ENCODE results near the gene PCP4L1.
"Not testable (repeated sequence)": the region's sequence is repeated elsewhere in the genome, so short reads cannot be mapped to it uniquely, and the experiment has no call there.

Gene PCP4L1

DNA sequence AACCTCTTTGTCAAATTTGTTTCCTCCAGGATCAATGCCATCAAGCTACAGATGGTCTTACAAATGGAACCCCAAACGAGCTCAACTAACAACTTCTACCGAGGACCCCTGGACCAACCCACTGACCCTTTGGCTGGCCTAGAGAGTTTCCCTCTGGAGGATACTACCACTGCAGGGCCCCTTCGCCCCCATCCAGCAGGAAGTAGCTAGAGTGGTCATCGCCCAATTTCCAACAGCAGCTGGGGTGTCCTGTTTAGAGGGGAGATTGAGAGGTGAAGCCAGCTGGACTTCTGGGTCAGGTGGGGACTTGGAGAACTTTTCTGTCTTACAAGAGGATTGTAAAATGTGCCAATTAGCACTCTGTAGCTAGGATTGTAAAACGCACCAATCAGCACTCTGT lies 1.4 kb upstream of the PCP4L1 start:
- not testable (repeated sequence) for H3K36me3 ChIP-seq (ENCODE audit: insufficient read depth, low read length); H3K4me2 ChIP-seq (ENCODE audit: low read length); H3K4me1 ChIP-seq (ENCODE audit: control insufficient read depth, insufficient read depth, low read length); H3K9ac ChIP-seq (ENCODE audit: low read depth, low read length); H3K9me3 ChIP-seq (replicated peaks; ENCODE audit: low read length); H3K4me3 ChIP-seq (ENCODE audit: low read length)
- H3K27me3 ChIP-seq (ENCODE audit: control insufficient read depth, insufficient read depth, low read length), result peaks cover 39% of the 10 kb centered on the region

GRCh38 chr1:161259345-161259702 lies 779 bp downstream of the PCP4L1 start:
- H3K36me3 ChIP-seq (ENCODE audit: insufficient read depth, low read length), result no peaks in the 10 kb centered on the region
- no peak overlapping the region for H3K4me3 ChIP-seq (ENCODE audit: low read length)
- H3K9me3 ChIP-seq (replicated peaks; ENCODE audit: low read length), result peaks cover 3% of the 10 kb centered on the region
- no peak overlapping the region for H3K4me2 ChIP-seq (ENCODE audit: low read length)
- peaks cover 8% of the 10 kb centered on the region for H3K4me1 ChIP-seq (ENCODE audit: control insufficient read depth, insufficient read depth, low read length)
- H3K27me3 ChIP-seq (ENCODE audit: control insufficient read depth, insufficient read depth, low read length), result peaks cover 43% of the 10 kb centered on the region
- H3K9ac ChIP-seq (ENCODE audit: low read depth, low read length), result no peak overlapping the region

DNA sequence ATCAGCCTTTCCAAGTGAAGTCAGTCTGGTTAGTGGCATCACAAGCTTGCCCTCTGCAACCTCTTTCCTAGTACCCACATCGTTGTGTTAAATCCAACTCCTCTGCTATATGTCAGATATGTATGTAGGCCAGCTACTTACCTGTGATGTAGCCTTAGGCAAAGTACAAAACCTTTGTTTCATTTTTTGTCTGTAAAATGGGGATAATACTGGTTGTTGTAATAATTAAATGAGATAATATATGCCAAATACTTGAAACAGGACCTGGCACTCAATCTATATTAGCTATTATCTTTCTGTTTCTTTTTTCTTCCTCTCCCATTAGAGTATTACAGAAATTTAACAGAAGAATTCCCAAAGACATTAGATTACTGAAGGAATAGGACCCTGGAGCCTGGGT lies 1.2 kb downstream of the PCP4L1 start:
- H3K9ac ChIP-seq (ENCODE audit: low read depth, low read length), result no peak overlapping the region
- H3K4me1 ChIP-seq (ENCODE audit: control insufficient read depth, insufficient read depth, low read length), result peaks cover 8% of the 10 kb centered on the region
- H3K9me3 ChIP-seq (replicated peaks; ENCODE audit: low read length), result peaks cover 3% of the 10 kb centered on the region
- no peaks in the 10 kb centered on the region for H3K36me3 ChIP-seq (ENCODE audit: insufficient read depth, low read length)
- no peak overlapping the region for H3K4me2 ChIP-seq (ENCODE audit: low read length)
- peaks cover 44% of the 10 kb centered on the region for H3K27me3 ChIP-seq (ENCODE audit: control insufficient read depth, insufficient read depth, low read length)
- no peak overlapping the region for H3K4me3 ChIP-seq (ENCODE audit: low read length)

- Histone ChIP-seq H3K27me3 (ENCODE audit: control insufficient read depth, insufficient read depth, low read length) (peaks cover 51% of the 10 kb centered on the region), H3K4me1 (ENCODE audit: control insufficient read depth, insufficient read depth, low read length) (peaks cover 8% of the 10 kb centered on the region), H3K9me3 (replicated peaks; ENCODE audit: low read length) (peaks cover 3% of the 10 kb centered on the region), H3K9ac (ENCODE audit: low read depth, low read length) (no peak overlapping the region), H3K36me3 (ENCODE audit: insufficient read depth, low read length) (no peaks in the 10 kb centered on the region), H3K4me2 (ENCODE audit: low read length) (no peak overlapping the region), H3K4me3 (ENCODE audit: low read length) (no peak overlapping the region)
These were observed 2.1 kb downstream of the PCP4L1 start for GRCh38 chr1:161260376-161261260.

- Histone ChIP-seq H3K9ac (ENCODE audit: low read depth, low read length) (no peak overlapping the region), H3K9me3 (replicated peaks; ENCODE audit: low read length) (peaks cover 3% of the 10 kb centered on the region), H3K36me3 (ENCODE audit: insufficient read depth, low read length) (no peaks in the 10 kb centered on the region), H3K4me3 (ENCODE audit: low read length) (no peak overlapping the region), H3K4me2 (ENCODE audit: low read length) (no peak overlapping the region), H3K27me3 (ENCODE audit: control insufficient read depth, insufficient read depth, low read length) (peaks cover 51% of the 10 kb centered on the region), H3K4me1 (ENCODE audit: control insufficient read depth, insufficient read depth, low read length) (peaks cover 15% of the 10 kb centered on the region)
These were observed 3.0 kb downstream of the PCP4L1 start for GRCh38 chr1:161261261-161262235.

GRCh38 chr1:161265305-161265704 lies 6.8 kb downstream of the PCP4L1 start:
- Histone ChIP-seq H3K9me3 (replicated peaks; ENCODE audit: low read length) (no peaks in the 10 kb centered on the region), H3K36me3 (ENCODE audit: insufficient read depth, low read length) (no peaks in the 10 kb centered on the region), H3K9ac (ENCODE audit: low read depth, low read length) (no peak overlapping the region), H3K4me2 (ENCODE audit: low read length) (no peak overlapping the region), H3K27me3 (ENCODE audit: control insufficient read depth, insufficient read depth, low read length) (peaks cover 35% of the 10 kb centered on the region), H3K4me3 (ENCODE audit: low read length) (no peak overlapping the region), H3K4me1 (ENCODE audit: control insufficient read depth, insufficient read depth, low read length) (peaks cover 8% of the 10 kb centered on the region)

GRCh38 chr1:161266202-161266601 lies 7.7 kb downstream of the PCP4L1 start:
- Histone ChIP-seq H3K4me2 (ENCODE audit: low read length) (no peak overlapping the region), H3K27me3 (ENCODE audit: control insufficient read depth, insufficient read depth, low read length) (peaks cover 33% of the 10 kb centered on the region), H3K4me1 (ENCODE audit: control insufficient read depth, insufficient read depth, low read length) (peaks cover 8% of the 10 kb centered on the region), H3K9ac (ENCODE audit: low read depth, low read length) (no peak overlapping the region), H3K9me3 (replicated peaks; ENCODE audit: low read length) (no peaks in the 10 kb centered on the region), H3K36me3 (ENCODE audit: insufficient read depth, low read length) (no peaks in the 10 kb centered on the region), H3K4me3 (ENCODE audit: low read length) (no peak overlapping the region)

DNA sequence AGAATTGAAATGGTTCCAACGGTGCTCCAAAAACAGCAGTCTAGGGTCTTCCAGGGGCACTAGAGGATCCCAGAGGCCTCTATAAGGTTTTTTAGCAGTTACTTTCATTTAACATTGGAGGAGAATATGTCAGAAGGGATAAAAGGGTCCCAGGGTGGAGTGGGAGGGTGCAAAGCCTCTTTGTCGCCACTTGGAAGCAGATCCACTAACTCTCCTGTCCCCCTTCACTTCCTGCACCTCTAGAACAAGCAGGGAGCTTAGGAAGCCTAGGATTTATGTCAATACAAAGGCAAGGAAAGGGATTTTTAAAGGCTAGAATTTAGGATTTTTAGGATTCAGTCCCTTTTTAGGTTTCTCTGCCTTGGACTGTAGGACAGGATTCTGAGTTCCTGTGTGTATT lies 8.3 kb downstream of the PCP4L1 start:
- Histone ChIP-seq H3K27me3 (ENCODE audit: control insufficient read depth, insufficient read depth, low read length) (peaks cover 28% of the 10 kb centered on the region), H3K9me3 (replicated peaks; ENCODE audit: low read length) (no peaks in the 10 kb centered on the region), H3K9ac (ENCODE audit: low read depth, low read length) (no peak overlapping the region), H3K36me3 (ENCODE audit: insufficient read depth, low read length) (no peaks in the 10 kb centered on the region), H3K4me1 (ENCODE audit: control insufficient read depth, insufficient read depth, low read length) (peaks cover 8% of the 10 kb centered on the region), H3K4me2 (ENCODE audit: low read length) (no peak overlapping the region), H3K4me3 (ENCODE audit: low read length) (no peak overlapping the region)

DNA sequence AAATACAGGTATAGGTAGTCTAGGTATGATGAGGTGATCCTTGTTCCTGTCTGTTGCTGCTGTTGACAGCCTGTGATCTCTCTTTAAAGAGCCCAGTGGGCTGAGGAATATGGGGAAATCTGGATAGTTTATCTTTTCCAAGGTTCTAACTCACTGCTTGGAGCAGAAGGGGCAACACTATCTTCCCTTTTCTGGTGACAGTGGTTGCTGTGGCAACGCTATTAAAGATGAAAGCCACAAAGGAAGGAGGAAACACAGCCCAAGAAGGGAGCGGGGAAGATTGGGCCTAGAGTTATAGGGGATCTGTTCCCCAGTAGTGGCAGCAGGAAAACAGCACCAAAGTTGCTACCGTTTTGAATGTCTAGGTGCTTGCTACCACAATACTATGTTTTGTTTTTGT lies 8.8 kb downstream of the PCP4L1 start:
- Histone ChIP-seq H3K9ac (ENCODE audit: low read depth, low read length) (no peak overlapping the region), H3K9me3 (replicated peaks; ENCODE audit: low read length) (no peaks in the 10 kb centered on the region), H3K27me3 (ENCODE audit: control insufficient read depth, insufficient read depth, low read length) (peaks cover 26% of the 10 kb centered on the region), H3K36me3 (ENCODE audit: insufficient read depth, low read length) (no peaks in the 10 kb centered on the region), H3K4me2 (ENCODE audit: low read length) (no peak overlapping the region), H3K4me1 (ENCODE audit: control insufficient read depth, insufficient read depth, low read length) (peaks cover 8% of the 10 kb centered on the region), H3K4me3 (ENCODE audit: low read length) (no peak overlapping the region)

DNA sequence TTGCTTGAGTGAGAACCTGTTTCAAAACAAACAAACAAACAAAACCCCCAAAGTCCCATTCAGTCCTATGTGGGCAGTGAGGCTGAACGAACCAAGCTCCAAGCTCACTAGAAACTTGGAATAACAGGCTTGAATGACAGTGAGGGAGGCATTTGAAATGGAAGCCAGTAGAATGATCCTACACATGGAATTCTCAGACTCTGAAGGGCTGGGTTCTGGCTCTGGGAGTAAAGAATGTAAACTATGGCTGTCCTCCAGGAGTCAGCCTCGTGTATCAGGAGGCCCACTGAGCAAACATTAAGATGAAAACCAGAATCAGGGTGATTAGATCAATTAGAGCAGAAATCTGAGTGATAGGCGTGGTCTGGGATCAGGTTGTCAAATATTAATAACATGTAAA lies 14.9 kb downstream of the PCP4L1 start:
- Histone ChIP-seq H3K27me3 (ENCODE audit: control insufficient read depth, insufficient read depth, low read length) (peaks cover 57% of the 10 kb centered on the region), H3K4me3 (ENCODE audit: low read length) (no peak overlapping the region), H3K9me3 (replicated peaks; ENCODE audit: low read length) (no peaks in the 10 kb centered on the region), H3K4me2 (ENCODE audit: low read length) (no peak overlapping the region), H3K4me1 (ENCODE audit: control insufficient read depth, insufficient read depth, low read length) (no peaks in the 10 kb centered on the region), H3K9ac (ENCODE audit: low read depth, low read length) (no peak overlapping the region), H3K36me3 (ENCODE audit: insufficient read depth, low read length) (no peaks in the 10 kb centered on the region)

GRCh38 chr1:161274874-161275273 lies 16.3 kb downstream of the PCP4L1 start:
- no peaks in the 10 kb centered on the region for H3K36me3 ChIP-seq (ENCODE audit: insufficient read depth, low read length)
- no peak overlapping the region for H3K4me3 ChIP-seq (ENCODE audit: low read length)
- peaks cover 70% of the 10 kb centered on the region for H3K27me3 ChIP-seq (ENCODE audit: control insufficient read depth, insufficient read depth, low read length)
- no peaks in the 10 kb centered on the region for H3K4me1 ChIP-seq (ENCODE audit: control insufficient read depth, insufficient read depth, low read length)
- no peaks in the 10 kb centered on the region for H3K9me3 ChIP-seq (replicated peaks; ENCODE audit: low read length)
- no peak overlapping the region for H3K9ac ChIP-seq (ENCODE audit: low read depth, low read length)
- no peak overlapping the region for H3K4me2 ChIP-seq (ENCODE audit: low read length)

Measured in skeletal muscle satellite cell (primary cell).